Measurements from ENCODE around the gene SLC43A3.

The SLC43A3 gene

DNA sequence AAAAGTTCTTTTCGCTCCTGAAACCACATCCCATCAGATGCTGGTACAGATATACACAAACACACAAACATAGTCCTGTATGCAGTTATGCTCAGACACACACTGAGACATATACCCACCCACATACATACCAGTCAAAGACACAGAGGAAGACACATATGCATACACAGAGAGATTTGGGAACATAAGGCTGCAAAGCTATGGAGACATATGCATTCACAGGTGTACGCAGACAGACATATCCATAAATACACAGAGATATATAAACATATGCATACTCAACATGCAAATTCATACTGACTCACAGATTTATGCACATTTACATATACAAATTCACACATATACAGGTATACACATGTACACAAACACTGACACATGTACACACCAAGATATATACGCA is 52.0 kb downstream of the SLC43A3 start:
- Histone ChIP-seq H3K27me3 (peaks cover 24% of the 10 kb centered on the region), H3K9me3 (no peaks in the 10 kb centered on the region), H3K36me3 (no peaks in the 10 kb centered on the region), H3K27ac (no peak overlapping the region), H3K4me1 (ENCODE audit: control insufficient read depth in 1 of 2, insufficient read depth in 1 of 2, low read depth in 1 of 2, low read length in 1 of 2) (no peaks in the 10 kb centered on the region), H3K4me3 (ENCODE audit: low read depth in 1 of 2, low read length in 1 of 2) (no peak overlapping the region)
- no peak for TF ChIP-seq CTCF (IDR thresholded peaks at IDR 0.05)

GRCh38 chr11:57373146-57373545 is 53.8 kb downstream of the SLC43A3 start:
- TF ChIP-seq CTCF (IDR thresholded peaks at IDR 0.05): no peak
- Histone ChIP-seq H3K27me3 (peaks cover 18% of the 10 kb centered on the region), H3K4me3 (ENCODE audit: low read depth in 1 of 2, low read length in 1 of 2) (no peak overlapping the region), H3K27ac (no peak overlapping the region), H3K9me3 (no peaks in the 10 kb centered on the region), H3K36me3 (no peaks in the 10 kb centered on the region), H3K4me1 (ENCODE audit: control insufficient read depth in 1 of 2, insufficient read depth in 1 of 2, low read depth in 1 of 2, low read length in 1 of 2) (peaks cover 0 to 8% of the 10 kb centered on the region in 2 experiments)

- no peak overlapping the region for H3K4me3 ChIP-seq (ENCODE audit: low read depth in 1 of 2, low read length in 1 of 2)
- no peaks in the 10 kb centered on the region for H3K27me3 ChIP-seq
- H3K9me3 ChIP-seq: no peaks in the 10 kb centered on the region
- H3K27ac ChIP-seq: no peak overlapping the region
- peaks cover 0 to 11% of the 10 kb centered on the region in 2 experiments for H3K4me1 ChIP-seq (ENCODE audit: control insufficient read depth in 1 of 2, insufficient read depth in 1 of 2, low read depth in 1 of 2, low read length in 1 of 2)
- no peaks in the 10 kb centered on the region for H3K36me3 ChIP-seq
- TF ChIP-seq CTCF (IDR thresholded peaks at IDR 0.05): no peak
These were observed 56.0 kb downstream of the SLC43A3 start for GRCh38 chr11:57370941-57371340.

DNA sequence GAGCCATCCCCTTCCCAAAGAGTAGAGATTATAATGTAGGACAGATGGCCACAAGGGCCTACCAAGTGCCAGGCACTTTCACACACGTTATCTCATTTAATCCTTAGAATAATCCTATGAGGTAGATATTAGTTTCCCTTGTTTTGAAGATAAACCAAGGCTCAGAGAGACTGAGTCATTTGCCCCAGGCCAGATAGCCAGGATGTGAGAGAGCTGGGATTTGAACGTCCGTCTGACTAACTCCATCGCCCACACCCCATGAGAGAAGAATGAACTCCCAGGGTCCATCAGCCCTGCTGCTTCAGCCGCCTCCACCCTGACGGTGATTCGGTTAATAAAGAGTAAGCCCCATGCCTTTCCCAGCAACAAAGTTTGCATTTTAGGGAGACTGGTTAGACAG is 56.7 kb downstream of the SLC43A3 start:
- Histone ChIP-seq H3K4me1 (ENCODE audit: control insufficient read depth in 1 of 2, insufficient read depth in 1 of 2, low read depth in 1 of 2, low read length in 1 of 2) (peaks cover 0 to 11% of the 10 kb centered on the region in 2 experiments), H3K27ac (no peak overlapping the region), H3K27me3 (no peaks in the 10 kb centered on the region), H3K4me3 (ENCODE audit: low read depth in 1 of 2, low read length in 1 of 2) (no peak overlapping the region), H3K9me3 (no peaks in the 10 kb centered on the region), H3K36me3 (no peaks in the 10 kb centered on the region)
- TF ChIP-seq CTCF (IDR thresholded peaks at IDR 0.05): no peak

GRCh38 chr11:57368845-57369232 is 58.1 kb downstream of the SLC43A3 start:
- no peak for TF ChIP-seq CTCF (IDR thresholded peaks at IDR 0.05)
- H3K36me3 ChIP-seq: no peaks in the 10 kb centered on the region
- no peaks in the 10 kb centered on the region for H3K9me3 ChIP-seq
- H3K27me3 ChIP-seq: no peaks in the 10 kb centered on the region
- H3K4me3 ChIP-seq (ENCODE audit: low read depth in 1 of 2, low read length in 1 of 2): no peak overlapping the region
- H3K4me1 ChIP-seq (ENCODE audit: control insufficient read depth in 1 of 2, insufficient read depth in 1 of 2, low read depth in 1 of 2, low read length in 1 of 2): peaks cover 0 to 11% of the 10 kb centered on the region in 2 experiments
- no peak overlapping the region for H3K27ac ChIP-seq
